SU-DHL-6 (cell line): ENCODE measurements around the gene PRODH2.

Source experiments
- CTCF ChIP-seq: fragments of 200-600 bp; sonication (generic); IDR thresholded peaks from one replicate; pipeline ENCODE4 v1.5.1; 2017; ENCODE audit warnings: antibody characterized with exemption, mild to moderate bottlenecking, low read length, moderate library complexity; ENCODE audit not compliant: insufficient read depth, poor library complexity, severe bottlenecking
- EZH2phosphoT487 ChIP-seq: fragments of 200-600 bp; sonication (generic), shearing (Covaris generic); conservative IDR thresholded peaks from 2 replicates; pipeline ENCODE4 v1.6.1; 2018; ENCODE audit warnings: mild to moderate bottlenecking, antibody characterized with exemption, low read length, moderate library complexity, mixed read lengths

GRCh38 chr19:35787227-35787799, 25.3 kb downstream of the PRODH2 start:
- no peak for TF ChIP-seq CTCF
- TF ChIP-seq EZH2phosphoT487: no peak
